HG03378 (cell line): ENCODE results near the gene VIPR2.
"Not testable (repeated sequence)": the region's sequence is repeated elsewhere in the genome, so short reads cannot be mapped to it uniquely, and the experiment has no call there.

Experiments used
- ATAC-seq: cut with Tn5 transposase; IDR thresholded peaks from one replicate; pipeline ENCODE4 v1.9.1; 2021; ENCODE audit warnings: mild to moderate bottlenecking, moderate library complexity; ENCODE audit not compliant: unreplicated experiment

Gene VIPR2, protein sequence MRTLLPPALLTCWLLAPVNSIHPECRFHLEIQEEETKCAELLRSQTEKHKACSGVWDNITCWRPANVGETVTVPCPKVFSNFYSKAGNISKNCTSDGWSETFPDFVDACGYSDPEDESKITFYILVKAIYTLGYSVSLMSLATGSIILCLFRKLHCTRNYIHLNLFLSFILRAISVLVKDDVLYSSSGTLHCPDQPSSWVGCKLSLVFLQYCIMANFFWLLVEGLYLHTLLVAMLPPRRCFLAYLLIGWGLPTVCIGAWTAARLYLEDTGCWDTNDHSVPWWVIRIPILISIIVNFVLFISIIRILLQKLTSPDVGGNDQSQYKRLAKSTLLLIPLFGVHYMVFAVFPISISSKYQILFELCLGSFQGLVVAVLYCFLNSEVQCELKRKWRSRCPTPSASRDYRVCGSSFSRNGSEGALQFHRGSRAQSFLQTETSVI

DNA sequence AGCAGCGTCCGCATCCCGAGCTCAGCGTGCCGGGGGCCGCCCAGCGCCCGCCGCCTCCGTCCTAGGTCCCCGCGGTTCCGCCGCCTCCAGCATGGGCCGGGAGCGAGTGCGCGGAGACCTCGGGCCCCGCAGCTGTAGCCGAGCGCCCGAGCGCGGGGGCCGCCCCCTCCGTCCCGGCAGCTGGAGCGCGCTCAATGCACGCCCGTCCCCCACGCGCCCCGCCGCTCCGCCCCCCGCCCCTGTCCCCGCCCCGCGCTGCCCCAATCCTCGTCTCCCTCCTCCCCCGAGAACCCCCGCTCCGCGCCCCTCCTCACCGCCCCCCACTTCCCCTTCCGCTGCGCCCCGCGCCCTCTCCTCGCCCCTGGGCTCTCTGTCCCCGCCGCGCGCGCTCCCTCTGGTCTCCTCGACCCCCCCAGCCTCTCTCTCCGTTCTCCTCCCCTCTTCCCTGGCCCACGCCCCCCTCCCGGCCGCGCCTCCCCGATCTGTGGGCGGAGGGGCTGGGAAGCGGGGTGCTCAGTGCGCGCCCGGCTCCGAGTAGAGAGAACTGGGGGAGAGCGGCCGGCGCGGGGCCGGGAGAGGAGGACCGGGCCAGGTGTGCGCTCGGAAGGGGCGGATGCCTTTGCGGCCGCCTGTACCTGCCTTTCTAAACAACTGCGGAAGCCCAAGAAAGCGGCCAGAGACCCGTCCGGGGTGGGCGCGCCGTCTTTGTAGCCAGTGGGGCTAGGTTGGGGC is at the start of gene VIPR2:
VIPR2 (minus strand) TSS at position 110 of the 732 bp plus-strand sequence; CDS start at position 14, 96 bp downstream.
- ATAC-seq = no peak

DNA sequence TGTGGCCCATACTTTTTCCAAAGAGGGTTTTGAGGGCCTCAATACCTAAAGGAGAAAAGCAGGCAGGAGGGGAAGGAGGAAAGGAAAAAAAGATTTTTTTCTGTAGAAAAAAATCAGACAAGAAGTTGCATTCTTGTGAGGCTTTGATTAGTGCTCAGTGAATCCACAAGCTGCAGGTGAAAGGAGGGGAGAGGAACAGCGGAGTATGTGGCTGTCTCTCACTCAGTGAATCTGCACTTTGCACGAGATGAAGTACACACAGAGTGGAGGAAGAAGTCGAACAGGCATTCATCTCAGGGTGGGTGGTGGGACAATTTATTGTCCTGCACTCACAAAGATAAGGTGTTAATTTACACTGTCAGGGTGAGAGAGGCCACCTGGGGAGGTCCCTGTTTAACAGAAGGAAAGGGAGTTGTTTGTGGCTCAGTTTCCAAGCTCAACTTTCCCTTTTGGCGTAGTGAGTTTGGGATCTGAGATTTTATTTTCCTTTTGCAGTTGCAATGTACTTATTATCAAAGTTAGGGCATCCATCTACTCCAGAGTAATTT is 49.0 kb upstream of the VIPR2 start:
- ATAC-seq = no peak

DNA sequence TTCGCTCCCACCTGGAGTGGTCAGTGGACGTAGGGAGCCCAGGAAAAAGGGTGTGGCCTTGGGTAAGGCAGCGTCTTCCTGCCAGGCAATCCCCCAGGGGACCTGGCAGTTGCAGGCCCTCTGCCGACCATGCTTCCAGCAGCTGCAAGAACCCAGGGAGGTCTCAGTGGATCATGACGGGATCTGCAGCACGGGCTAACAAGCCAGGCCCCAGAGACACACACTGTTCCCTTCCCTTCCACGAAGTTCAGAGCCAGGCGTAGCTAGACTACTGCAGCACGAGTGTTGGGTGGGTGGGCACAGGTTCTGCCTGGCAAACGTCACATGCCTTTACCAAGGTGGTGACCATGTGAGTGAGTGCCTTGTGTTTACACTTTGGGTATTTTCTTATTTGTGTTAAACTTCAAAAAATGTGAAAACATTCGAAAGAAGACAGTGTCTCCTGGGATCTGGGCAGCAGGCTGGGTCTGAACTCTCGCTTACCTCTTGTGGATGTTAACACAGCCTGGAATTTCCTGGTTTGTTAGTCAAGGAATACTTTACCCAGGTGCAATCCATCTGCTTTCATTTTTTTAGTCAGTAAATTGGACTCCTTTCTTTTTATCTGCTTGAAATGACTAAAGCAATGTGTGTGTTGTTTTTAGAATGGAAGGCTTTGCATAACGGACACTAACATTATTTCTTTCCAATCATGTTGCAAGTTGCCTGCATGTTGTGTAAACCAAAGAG is 48.2 kb upstream of the VIPR2 start:
- no peak for ATAC-seq

DNA sequence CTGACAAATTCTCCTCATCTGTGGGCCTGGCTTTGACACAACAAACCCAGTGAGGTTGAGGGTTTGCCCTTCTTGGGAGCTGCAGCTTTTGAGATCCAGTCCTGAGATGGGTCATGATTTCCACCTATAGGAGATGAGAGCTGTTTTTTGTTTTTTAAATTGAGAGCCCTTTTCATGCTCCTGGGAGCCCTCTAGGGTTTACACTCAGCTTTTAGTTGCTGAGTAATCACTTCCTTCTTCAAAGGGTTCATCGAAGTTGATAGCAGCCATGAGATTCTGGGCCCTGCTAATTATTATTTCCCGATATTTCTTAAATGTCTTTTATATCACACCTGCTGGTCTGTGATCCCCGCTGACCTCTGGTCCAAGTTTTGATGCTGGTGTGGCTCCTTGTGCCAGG is 47.3 kb upstream of the VIPR2 start:
- ATAC-seq = no peak

DNA sequence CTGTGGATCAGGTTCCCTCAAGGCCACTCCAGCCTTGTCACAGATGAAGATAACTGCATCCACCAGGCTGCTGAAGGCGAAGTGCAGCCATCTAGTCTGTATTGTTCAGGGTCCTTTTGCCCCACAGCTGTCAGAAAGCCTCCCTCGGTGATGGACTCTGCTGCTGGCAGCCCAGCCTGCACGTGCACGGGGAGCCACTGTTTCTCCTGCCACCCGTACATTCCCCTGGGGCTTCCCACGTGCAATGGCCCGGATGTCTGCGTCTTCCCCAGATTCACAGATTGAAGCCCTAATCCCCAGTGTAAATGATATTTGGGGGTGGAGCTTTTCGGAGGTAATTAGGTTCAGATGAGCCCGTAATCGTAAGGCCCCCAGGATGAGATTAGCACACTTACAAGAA is 46.6 kb upstream of the VIPR2 start:
- no peak for ATAC-seq

DNA sequence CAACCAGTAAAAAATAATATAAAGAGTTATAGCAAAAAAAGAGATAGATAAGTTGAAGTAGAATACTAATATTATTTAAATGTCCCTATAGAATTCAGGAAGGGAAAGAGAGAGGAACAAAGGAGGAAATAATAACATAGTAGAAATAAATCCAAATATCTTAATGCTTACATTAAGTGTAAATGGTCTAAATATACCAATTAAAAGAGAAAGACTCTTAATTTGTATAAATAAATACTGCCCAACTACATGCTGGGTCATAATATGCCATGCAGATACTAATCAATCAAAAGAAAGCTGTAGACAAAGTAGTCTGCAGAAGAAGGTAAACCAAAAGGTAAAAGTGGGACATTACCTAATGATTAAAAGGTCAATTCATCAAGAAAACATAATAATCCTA is 43.3 kb upstream of the VIPR2 start:
- no peak for ATAC-seq

DNA sequence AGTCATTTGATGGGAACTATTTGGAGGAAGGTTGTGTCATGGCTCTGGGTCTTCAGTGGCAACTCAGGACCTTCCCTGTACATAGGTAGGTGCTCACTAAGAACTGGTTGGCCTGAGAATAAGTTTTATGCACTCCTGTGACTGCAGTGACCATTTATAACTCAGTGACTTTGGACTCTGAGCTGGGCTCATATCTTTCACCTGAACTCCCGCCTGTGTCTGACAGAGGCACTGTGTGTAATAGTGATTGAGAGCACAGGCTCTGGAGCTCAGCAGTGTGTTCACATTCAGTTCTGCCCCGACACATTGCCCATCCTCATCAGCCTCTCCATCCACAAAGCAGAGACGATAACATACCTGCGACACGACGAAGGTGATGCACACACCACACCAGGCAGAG is 34.6 kb upstream of the VIPR2 start:
- ATAC-seq = no peak

DNA sequence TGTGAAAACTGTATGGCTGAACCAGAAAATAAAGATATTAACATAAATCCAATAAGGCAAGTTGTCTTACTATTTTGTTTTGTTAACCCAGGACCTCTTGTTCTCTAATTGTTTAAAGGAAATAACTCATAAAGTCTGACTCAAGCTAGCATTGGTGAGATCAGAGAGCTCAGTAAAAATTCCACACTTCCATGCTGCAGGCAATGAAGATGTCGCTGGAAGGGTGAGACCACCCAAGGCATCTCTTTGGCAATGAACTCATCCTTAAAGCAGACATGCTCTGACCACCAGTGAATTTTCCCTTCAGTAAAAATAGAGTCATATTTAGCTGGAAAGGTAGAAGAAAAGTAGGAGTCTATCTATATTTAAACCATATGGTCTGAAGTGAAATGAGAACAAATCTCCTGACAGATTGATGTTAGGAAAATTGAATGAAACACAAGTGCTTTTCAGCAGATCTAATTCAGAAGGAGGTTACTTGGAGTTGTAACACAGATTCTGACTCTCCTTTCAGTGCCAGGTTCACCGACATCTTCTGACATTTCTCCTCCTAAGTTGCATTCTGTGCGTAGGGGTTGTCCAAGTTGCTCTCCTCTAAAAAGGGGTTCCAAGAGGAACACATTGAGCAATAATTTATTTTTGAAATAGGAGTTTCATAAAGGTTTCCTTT is 32.8 kb upstream of the VIPR2 start:
- no peak for ATAC-seq

DNA sequence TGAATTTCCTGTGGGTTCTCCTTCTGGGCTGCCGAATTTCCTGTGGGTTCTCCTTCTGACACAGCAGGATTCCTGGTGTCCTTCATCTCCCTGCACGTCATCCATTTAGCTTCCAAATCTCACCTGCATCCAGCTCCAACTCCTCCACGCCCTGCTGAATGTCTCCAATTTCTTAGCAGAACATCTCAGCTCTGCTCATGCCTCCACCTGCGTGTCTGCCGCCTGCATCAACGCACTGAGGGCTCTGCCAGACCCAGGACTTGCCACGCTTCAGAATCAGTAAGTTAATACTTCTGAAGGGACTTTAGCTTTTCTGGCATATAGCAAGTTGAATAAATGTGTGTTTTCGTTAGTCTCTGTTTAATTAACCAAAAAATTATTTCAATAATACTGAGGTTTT is 31.1 kb upstream of the VIPR2 start:
- no peak for ATAC-seq

DNA sequence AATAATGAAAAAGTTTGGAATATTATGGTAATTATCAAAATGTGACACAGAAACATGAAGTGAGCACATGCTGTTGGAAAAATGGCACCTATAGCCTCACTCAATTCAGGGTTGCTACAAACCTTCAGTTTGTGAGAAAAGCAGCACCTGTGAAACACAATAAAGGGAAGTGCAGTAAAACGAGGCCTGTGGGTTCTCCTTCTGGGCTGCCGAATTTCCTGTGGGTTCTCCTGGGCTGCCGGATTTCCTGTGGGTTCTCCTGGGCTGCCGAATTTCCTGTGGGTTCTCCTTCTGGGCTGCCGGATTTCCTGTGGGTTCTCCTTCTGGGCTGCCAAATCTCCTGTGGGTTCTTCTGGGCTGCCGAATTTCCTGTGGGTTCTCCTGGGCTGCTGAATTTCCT is 30.4 kb upstream of the VIPR2 start:
- not testable (repeated sequence) for ATAC-seq

DNA sequence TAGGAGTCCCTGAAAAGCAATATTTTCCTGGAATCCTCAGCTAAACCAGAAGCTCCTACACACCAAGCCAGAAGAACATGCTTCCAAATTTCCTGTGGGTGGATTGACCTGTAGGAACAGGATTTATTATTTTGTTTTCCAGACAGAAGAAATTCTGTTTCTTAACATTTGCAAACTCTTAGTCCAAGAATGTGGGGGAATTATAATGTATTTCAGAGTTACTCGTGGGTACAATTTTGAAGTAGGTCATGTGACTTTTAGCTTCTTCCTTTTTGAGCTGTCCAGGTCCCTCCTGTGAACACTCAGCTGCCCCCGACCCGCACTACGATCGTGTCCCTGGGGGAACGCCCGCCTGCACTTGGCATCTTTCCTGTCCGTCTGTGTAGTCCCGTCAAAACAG is 27.7 kb upstream of the VIPR2 start:
- no peak for ATAC-seq

DNA sequence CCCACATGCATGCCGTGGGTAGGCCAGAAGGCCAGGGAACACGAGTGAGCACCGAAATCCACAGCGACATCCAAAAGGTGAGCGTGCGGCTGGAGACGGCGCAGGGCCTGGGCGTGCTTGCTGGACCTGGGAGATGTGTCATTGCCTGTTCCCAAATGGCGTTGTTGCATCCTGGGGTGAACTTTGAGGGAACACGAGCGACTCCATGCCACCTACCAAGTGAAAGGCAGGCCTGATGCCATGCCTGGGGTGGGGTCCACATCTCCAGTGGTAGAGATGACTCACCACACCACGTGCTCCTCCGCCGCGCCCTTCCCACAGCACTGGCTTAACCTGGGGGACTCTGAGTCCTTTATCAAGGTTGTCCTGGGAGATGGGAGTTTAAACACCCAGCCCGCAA is 24.7 kb upstream of the VIPR2 start:
- no peak for ATAC-seq

DNA sequence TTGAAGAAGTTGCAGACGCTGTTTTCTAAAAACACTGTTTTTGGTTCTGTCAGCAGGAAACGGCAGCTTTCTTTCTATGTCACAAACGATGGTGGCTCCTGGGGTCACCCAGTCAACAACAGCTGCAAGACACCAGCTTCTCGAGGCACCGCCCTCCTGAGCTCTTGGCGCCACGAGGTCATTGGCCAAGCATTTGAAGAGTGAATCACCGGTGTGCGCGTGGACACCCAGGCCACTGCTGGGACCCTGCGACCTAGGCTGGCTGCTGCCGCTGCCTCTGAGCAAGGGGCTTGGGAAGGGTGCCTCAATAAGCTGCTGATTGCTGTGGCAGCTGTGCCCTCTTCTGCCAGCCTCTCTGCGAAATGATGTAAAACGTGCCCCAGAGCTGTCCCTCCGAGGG is 22.5 kb upstream of the VIPR2 start:
- no peak for ATAC-seq

DNA sequence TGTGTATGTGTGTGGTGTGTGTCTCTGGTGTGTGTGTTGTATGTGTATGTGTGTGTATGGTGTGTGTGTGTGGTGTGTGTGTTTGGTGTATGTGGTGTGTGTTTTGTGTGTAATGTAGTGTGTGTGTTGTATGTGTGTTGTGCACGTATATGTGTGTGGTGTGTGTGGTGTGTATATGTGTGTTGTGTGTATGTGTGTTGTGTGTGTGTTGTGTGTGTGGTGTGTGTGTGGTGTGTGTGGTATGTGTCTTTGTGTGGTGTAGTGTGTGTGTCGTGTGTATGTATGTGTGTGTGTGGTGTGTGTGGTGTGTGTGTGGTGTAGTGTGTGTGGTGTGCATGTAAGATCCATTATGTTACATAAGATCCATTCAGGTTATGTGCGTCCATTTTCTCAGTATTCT is 21.9 kb upstream of the VIPR2 start:
- no peak for ATAC-seq

DNA sequence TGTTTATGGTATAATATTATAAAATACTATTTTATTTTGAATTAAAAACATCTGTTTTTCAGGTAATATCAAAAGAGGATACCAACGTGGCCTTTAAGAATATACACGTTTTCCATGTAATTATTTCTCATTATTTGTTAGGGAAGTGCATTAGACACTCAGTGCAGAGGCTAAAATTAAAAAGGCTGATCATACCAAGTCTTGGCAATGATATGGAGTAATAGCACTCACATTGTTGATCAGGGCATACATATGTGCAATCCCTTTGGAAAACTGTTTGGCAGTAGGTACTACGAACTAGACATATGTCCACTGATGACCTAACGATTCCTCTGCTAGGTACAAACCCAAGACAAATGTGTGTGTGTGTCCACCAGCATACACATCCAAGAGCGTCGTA is 20.7 kb upstream of the VIPR2 start:
- no peak for ATAC-seq

DNA sequence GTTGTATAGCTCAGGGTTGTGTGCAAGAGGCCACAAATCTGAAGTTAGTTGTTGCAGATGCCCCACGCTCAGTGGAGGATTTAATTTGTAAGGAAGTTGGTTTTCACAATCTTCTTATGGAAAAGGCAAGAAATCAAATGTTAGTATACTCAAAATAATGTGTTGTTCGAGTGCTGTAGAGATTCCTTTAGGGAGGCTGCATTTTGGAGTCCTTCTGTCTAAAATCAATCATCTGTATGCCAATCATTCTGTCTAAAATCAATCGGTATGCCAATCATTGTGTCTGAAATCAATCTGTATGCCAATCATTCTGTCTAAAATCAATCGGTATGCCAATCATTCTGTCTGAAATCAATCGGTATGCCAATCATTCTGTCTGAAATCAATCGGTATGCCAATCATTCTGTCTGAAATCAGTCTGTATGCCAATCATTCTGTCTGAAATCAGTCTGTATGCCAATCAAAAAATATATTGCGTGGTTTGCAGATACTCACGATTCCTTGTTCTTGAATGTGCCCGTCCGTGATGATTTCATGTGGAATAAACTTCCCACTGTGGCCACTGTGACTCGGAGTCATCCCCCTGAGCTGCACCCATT is 19.1 kb upstream of the VIPR2 start:
- not testable (repeated sequence) for ATAC-seq

DNA sequence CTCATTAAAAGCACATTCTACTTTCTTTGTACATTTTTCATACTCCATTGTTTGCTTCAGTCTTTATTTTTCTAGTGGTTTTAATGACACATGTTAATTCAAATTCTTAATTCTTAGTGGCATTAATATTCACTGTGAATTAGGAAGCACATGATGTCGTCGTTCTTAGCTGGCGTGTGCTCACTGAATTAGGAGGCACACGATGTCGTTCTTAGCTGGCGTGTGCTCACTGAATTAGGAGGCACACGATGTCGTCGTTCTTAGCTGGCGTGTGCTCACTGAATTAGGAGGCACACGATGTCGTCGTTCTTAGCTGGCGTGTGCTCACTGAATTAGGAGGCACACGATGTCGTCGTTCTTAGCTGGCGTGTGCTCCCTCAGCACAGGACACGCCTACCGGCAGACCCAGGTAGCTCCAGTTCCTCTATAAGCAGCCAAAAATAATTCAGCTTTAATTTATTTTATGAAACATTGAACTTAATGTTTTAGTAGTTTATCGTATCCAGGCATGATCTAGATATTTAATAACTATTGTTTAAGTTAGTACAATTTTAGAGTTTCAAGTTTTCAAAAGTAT is 17.5 kb upstream of the VIPR2 start:
- not testable (repeated sequence) for ATAC-seq

DNA sequence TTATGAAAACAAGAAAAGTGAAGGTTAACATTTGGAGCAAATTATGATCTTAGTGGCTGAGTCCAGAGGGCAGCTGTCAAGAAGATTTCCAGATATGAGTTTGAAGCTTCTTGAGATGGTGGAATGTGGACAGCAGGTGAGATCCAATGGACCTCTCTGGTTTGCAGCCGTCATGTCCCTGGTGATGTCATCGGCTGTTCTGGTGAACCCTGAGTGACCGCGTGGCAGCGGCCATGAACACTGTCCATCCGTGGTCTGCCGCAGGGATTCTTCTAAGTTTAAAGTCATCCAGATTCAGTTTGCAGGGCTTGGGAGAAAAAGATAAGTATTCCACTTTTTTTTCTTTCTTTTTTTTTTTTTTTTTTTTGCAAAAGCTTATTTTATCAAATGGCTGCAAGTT is 15.8 kb upstream of the VIPR2 start:
- ATAC-seq = no peak

DNA sequence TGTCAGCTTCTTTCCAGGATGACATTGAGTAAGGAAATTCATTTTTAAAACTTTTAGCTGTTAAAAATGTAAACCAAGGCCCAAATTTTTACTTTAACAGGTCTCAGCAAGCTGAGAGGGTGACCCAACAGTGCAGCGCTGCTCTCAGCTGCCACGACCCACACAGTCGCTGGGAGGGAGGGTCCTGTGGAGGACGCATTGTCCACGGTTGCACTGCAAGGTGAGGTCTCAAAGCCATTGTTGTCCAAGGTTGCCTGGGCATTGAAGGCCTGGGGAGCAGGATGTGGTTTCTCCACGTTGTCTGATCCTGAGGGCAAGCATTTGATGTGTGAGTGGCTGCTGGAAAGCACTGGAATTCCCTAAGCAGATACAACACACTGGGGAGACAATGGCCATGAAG is 15.1 kb upstream of the VIPR2 start:
- no peak for ATAC-seq

DNA sequence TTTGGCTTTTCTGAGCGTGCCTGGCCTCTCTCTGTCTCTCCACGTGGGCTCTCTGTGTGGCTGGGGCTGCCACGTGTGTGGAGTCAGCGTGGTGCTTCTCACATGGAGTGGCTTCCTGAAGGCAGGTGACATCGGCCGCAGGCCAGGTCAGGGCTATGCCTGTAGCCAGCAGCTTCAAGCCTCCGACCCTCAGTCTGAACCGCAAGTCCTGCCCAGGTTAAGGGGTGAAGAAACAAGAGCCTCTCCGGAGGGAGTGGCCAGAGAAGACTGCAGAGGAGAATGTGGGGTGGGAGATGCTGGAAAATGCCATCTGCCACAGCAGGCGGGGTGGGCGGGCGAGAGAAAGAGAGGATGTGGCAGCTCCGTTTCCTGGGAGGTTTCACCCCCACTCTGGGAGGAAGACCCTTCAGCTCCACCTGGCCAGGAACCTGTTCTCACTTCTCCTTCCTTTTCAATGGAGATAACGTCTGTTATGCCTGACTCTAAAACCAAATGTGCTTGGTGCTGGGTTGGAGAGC is 14.3 kb upstream of the VIPR2 start:
- no peak for ATAC-seq
